Measurements from ENCODE around the gene PCSK5.

DNA sequence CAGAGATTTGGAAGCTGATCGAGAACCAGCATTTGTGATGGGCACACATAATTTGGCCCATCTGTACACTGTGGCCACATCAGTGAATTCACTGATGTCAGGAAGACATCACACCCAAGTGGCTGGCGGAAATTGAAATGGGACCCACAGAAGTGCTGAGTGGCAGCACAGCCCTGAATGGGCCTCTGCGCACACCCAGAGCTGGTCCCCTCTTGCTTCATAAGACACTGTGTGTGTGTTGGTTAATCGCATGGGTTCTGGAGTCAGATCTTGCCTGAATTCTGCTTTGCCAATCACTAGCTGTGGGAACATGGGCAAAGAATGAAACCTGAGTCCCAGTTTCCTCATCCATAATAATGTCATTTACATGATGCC, 72.2 kb downstream of the PCSK5 start:
- TF ChIP-seq POLR2A (IDR thresholded peaks at IDR 0.05; ENCODE audit: low read depth) = no peak
- TF ChIP-seq, protein P1, sequence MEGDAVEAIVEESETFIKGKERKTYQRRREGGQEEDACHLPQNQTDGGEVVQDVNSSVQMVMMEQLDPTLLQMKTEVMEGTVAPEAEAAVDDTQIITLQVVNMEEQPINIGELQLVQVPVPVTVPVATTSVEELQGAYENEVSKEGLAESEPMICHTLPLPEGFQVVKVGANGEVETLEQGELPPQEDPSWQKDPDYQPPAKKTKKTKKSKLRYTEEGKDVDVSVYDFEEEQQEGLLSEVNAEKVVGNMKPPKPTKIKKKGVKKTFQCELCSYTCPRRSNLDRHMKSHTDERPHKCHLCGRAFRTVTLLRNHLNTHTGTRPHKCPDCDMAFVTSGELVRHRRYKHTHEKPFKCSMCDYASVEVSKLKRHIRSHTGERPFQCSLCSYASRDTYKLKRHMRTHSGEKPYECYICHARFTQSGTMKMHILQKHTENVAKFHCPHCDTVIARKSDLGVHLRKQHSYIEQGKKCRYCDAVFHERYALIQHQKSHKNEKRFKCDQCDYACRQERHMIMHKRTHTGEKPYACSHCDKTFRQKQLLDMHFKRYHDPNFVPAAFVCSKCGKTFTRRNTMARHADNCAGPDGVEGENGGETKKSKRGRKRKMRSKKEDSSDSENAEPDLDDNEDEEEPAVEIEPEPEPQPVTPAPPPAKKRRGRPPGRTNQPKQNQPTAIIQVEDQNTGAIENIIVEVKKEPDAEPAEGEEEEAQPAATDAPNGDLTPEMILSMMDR (IDR thresholded peaks at IDR 0.05) = no peak
